ENCODE measurements around the gene MAP1A. TPM values are rescaled to one million over a fixed set of nuclear protein-coding genes. Genes with fewer than 3 reads are reported as not detected.

Gene MAP1A
- polyA plus RNA-seq, 3 donors from 2014 or later, result 0.04 to 0.07 TPM; not detected in 1

DNA sequence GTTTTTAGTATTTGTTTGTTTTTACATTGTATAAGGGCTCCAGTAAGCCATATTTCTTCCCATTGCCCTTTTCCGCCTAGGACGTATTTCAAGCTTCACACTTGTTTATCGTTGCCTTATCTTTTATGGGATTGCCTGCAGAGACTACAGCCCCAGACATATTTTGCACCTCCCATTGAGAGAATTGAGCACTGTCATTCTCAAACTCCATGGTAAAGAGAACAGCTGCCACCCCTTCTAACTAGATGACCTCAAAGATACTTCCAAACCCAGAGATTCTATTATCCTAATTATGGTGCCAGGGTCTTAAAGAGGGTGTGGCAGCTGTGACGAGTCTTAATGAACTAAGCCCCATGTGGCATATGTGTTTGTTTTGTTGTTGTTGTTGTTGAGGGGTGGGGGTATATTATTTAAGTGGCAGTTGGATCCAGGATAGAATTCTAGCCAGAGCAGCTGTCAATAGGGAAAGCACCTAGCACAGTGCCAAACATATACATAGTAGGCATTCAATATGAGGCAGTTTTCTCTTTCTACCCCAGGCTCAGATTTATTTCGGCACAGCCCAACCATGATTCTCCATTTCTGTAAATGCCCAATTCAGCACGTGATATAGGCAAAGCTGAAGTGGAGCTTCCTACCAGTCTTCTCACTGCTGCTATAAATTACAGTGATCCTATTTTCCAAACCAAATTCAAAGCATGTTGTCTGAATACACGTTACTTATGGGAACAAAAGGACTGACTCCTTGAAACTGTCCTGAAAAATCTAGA lies 23.5 kb upstream of the MAP1A start:
- DNase-seq, result no peak
- no peaks in the 10 kb centered on the region for H3K36me3 Mint-ChIP-seq
- peaks cover 23 to 32% of the 10 kb centered on the region in 2 donors for H3K4me1 Mint-ChIP-seq
- peaks cover 6 to 7% (median 6%) of the 10 kb centered on the region in 3 donors for H3K27me3 Mint-ChIP-seq (ENCODE audit: low read depth in 3 of 3)
- H3K27ac Mint-ChIP-seq, result peak overlapping the region; percentile 91 to 95 (median 94)
- peak overlapping the region; percentile 91 to 99 (median 93) for H3K4me3 Mint-ChIP-seq
- no peaks in the 10 kb centered on the region for H3K9me3 Mint-ChIP-seq

DNA sequence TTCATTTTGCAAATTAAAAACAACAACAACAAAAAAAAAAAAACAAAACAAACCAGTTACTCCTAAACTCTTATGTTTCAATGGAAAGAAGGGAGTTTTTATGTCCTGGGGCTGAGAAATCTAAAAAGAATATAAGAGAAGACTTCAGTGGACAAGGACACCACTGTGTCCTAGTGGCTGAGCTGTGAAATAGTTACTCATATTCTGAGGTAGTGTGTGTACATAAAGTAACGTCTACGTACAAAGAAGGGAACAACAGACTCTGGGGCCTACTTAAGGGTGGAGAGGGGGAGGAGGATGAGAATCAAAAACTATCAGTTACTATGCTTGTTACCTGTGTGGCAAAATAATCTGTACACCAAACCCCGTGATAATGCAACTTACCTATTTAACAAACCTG lies 18.4 kb upstream of the MAP1A start:
- Mint-ChIP-seq H3K9me3 (peaks cover 0 to 2% (median 0%) of the 10 kb centered on the region in 6 donors), H3K36me3 (no peaks in the 10 kb centered on the region), H3K27ac (no peak overlapping the region), H3K4me3 (no peak overlapping the region), H3K4me1 (peaks cover 0 to under 1% of the 10 kb centered on the region in 2 donors), H3K27me3 (ENCODE audit: low read depth in 3 of 3) (peaks cover 0 to 3% (median 3%) of the 10 kb centered on the region in 3 donors)
- DNase-seq, result no peak

DNA sequence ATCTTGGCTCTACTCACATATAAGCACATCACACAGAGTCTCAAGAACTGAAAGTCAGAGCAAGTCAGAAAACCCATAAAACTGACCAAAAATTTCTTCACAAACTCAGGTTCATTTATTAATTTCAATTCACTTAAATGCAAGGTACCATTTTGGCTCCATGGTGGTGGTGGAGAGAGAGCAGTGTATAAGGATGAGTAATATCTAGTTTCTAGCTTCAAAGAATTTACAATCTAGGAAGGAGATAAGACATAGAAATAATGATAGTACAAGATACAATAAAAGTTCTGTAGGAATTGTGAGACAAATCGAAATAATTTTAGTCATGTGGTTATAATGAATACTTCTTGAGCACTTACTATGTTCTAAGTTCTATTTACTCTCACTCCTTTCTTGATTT lies 17.8 kb upstream of the MAP1A start:
- H3K4me3 Mint-ChIP-seq, result no peak overlapping the region
- H3K27me3 Mint-ChIP-seq (ENCODE audit: low read depth in 3 of 3), result peaks cover 0 to 3% (median 3%) of the 10 kb centered on the region in 3 donors
- H3K27ac Mint-ChIP-seq, result no peak overlapping the region
- no peak for DNase-seq
- peaks cover 0 to 2% (median 0%) of the 10 kb centered on the region in 6 donors for H3K9me3 Mint-ChIP-seq
- H3K4me1 Mint-ChIP-seq, result no peaks in the 10 kb centered on the region
- no peaks in the 10 kb centered on the region for H3K36me3 Mint-ChIP-seq

DNA sequence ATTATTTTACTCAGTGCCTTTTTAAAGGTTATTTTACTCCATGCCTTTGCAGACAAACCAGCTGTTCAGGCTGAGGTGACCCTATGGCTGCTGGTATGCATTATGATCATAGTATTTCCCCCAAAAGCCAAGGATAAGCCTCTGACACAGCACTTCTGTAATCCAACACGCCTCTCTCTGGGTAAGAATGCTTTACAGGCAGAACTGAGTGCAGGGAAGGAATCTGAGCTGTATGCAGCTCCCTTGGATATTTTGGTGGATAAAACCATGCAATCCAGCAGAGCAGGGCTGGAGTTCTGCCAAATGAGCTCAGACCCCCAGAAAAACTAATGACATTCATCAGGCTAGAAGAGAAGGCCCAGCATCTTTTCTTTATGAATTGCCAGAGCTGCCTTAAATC lies 11.7 kb upstream of the MAP1A start:
- Mint-ChIP-seq H3K36me3 (no peaks in the 10 kb centered on the region), H3K27ac (no peak overlapping the region), H3K27me3 (ENCODE audit: low read depth in 3 of 3) (peaks cover 5 to 7% (median 6%) of the 10 kb centered on the region in 3 donors), H3K4me3 (no peak overlapping the region), H3K9me3 (no peaks in the 10 kb centered on the region), H3K4me1 (peaks cover 10 to 11% of the 10 kb centered on the region in 2 donors)
- DNase-seq, result no peak

DNA sequence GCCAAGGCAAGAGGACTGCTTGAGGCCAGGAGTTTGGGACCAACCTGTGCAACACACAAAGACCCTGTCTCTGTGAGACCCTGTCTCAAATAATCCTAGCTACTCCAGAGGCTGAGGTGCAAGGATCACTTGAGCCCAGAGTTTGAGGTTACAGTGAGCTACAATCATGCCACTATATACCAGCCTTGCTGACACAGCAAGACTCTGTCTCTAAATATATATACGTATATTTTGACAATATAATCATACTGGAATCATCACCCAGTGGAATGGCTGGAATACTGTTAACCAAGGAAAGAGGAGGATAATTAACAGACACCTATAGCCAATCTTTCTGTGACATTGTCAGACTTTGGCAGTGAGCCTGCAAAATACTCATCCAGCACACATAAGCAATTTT lies 9.0 kb upstream of the MAP1A start:
- H3K36me3 Mint-ChIP-seq, result no peaks in the 10 kb centered on the region
- no peak for DNase-seq
- H3K4me3 Mint-ChIP-seq, result no peak overlapping the region
- H3K27ac Mint-ChIP-seq, result peak overlapping the region in 1 of 6 donors; percentile 26
- no peaks in the 10 kb centered on the region for H3K9me3 Mint-ChIP-seq
- H3K4me1 Mint-ChIP-seq, result peaks cover 18 to 20% of the 10 kb centered on the region in 2 donors
- H3K27me3 Mint-ChIP-seq (ENCODE audit: low read depth in 3 of 3), result peaks cover 15 to 17% (median 15%) of the 10 kb centered on the region in 3 donors

DNA sequence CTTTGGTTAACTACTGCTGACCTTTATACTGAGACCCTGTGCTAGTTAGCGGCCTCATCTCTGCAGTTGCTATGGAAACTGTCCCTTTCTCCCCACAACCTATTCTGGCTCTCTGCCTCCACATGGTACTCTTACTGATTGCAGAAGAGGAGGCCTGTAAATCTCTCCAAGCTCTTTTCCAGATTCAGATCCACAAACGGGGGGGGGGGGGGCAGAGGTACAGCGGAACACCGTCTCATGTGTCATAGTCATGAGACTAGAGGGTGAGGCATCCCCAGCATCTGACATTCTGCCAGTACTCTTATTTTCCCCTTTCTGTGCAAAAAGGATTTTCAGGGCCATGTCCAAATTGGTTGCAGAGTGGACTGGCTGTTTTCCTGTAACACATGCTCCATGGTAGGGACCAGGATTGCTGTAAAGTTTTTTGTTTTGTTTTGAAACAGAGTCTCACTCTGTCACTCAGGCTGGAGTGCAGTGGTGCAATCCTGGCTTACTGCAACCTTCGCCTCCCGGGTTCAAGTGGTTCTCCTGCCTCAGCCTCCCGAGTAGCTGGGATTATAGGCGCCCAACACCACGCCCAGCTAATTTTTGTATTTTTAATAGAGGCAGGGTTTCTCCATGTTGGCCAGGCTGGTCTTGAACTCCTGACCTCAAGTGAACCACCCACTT lies 8.3 kb upstream of the MAP1A start:
- no peak for DNase-seq
- Mint-ChIP-seq H3K9me3 (no peaks in the 10 kb centered on the region), H3K4me3 (peak overlapping the region in 3 of 5 donors; percentile 39 to 88 (median 88)), H3K27me3 (ENCODE audit: low read depth in 3 of 3) (peaks cover 15 to 19% (median 15%) of the 10 kb centered on the region in 3 donors), H3K4me1 (peaks cover 18 to 20% of the 10 kb centered on the region in 2 donors), H3K36me3 (no peaks in the 10 kb centered on the region), H3K27ac (peak overlapping the region in 3 of 6 donors; percentile 26 to 98 (median 46))

DNA sequence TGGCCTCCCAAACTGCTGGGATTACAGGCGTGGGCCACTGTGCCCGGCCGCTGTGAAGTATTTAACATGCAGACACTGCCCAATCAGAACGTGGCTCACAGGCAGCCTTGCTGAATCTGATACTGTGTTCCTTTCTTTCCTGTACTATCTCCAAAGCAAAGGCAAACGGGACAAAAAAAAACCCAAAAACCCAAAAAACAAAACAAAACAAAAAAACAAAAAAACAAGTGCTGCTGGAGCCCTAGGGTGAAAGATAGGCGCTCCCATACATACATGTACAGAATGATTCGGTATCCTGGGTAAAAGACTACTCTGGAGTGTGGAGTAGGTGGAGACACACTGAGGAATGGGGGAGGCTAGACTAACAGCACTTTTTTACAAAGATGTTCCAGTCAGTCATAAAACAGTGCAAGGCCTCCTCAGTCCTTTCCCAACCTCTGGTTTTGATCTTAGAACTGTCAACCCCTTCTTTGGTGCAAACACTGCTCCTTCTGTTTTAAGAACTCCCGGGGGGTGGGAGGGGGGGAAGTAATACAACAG lies 7.7 kb upstream of the MAP1A start:
- H3K4me3 Mint-ChIP-seq, result peak overlapping the region; percentile 88 to 99 (median 95)

DNA sequence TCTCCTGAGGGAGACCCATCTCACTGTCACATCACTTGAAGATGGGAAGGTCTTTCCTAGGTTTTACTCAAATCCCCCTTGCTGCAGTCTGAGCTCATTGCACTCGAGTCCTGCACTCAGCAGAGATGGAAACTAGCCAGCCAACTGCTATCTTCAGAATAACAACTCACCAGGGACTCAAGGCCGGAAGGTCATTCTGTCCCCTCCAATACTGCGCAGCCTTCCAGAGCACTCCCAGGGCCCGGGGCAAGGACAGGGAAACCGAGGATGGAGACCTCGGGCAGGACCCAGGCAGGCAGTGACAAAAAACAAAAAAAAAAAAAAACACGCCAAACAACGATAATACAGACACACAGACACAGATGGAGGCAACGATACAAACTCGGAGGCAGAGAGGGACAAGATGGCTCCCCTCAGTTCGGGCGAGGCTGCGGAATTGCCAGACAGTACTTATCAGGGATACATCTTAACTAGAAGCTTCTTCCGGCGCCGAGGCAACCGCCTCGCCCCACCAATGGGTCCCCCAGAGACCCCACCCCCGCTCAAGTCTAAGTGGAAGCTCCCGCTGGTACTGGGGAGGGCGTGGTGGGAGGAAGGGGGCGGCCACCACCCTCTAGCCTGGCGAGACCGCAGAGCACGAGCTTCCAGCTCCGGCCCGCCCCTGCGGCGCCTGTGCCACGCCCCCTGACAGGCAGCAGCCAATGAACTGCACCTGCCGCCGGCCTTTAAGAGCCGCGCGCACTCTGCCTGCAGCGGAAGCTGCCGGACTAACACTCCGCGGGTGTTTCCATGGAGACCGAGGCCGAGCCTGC lies 7.0 kb upstream of the MAP1A start:
- Mint-ChIP-seq H3K27me3 (ENCODE audit: low read depth in 3 of 3) (peaks cover 15 to 19% (median 16%) of the 10 kb centered on the region in 3 donors), H3K9me3 (no peaks in the 10 kb centered on the region), H3K27ac (peak overlapping the region; percentile 86 to 99 (median 96)), H3K4me1 (peaks cover 18 to 20% of the 10 kb centered on the region in 2 donors), H3K36me3 (no peaks in the 10 kb centered on the region), H3K4me3 (peak overlapping the region; percentile 88 to 99 (median 95))
- DNase-seq, result peak; percentile 97 to 98 (median 98)

More for the DNA sequence above, 7.7 kb upstream of the MAP1A start:
- H3K36me3 Mint-ChIP-seq, result no peaks in the 10 kb centered on the region
- H3K9me3 Mint-ChIP-seq, result no peaks in the 10 kb centered on the region
- H3K4me1 Mint-ChIP-seq, result peaks cover 18 to 20% of the 10 kb centered on the region in 2 donors
- H3K27ac Mint-ChIP-seq, result peak overlapping the region in 5 of 6 donors; percentile 86 to 99 (median 98)
- peaks cover 15 to 19% (median 19%) of the 10 kb centered on the region in 3 donors for H3K27me3 Mint-ChIP-seq (ENCODE audit: low read depth in 3 of 3)
- no peak for DNase-seq

DNA sequence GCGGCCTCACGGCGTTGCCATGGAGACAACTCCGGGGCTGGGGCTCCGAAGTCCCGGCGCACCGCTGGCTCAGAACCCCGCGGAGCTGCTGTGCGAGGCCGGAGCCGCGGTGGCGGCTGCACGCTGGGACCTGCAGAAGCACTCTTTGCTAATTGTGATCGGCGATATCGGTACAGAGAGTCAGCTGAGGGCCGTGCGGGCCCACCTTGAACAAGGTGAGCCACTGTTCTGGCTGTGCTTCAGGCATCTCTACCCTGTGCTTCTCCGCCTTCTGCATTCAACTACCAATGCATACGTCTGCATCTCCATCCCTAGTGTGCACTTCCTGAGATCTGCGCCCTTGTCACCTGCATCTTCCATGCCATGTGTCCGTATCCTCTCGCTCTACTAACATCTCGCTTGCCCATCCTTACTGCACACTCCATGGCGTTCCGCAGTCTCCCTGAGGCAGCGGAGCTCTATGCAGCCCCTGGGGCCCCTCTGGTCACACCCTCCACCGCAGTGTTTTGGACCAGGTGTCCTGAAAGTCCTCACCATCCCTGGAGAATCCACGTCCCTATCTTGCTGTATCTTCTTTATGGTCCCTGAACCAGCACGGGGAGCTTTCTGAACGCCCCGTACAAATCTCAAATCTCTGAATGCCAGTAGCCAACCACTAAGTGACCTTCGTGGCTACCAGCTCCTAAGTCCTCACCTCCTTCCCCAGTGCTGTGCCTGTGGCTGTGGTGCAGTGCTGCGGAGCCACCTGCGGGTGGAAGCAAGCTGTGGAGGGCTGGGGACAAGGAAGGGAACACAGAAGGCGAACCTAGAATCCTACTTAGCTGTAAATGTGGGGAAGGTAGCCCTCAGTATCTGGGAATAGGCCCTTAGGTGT lies 6.2 kb upstream of the MAP1A start:
- H3K4me1 Mint-ChIP-seq, result peaks cover 18 to 20% of the 10 kb centered on the region in 2 donors
- H3K36me3 Mint-ChIP-seq, result no peaks in the 10 kb centered on the region
- H3K27me3 Mint-ChIP-seq (ENCODE audit: low read depth in 3 of 3), result peaks cover 18 to 25% (median 20%) of the 10 kb centered on the region in 3 donors
- H3K4me3 Mint-ChIP-seq, result peak overlapping the region; percentile 88 to 99 (median 95)
- H3K9me3 Mint-ChIP-seq, result no peaks in the 10 kb centered on the region
- H3K27ac Mint-ChIP-seq, result peak overlapping the region; percentile 86 to 99 (median 96)
- DNase-seq, result peak in 2 of 3 donors; percentile 5 to 13

DNA sequence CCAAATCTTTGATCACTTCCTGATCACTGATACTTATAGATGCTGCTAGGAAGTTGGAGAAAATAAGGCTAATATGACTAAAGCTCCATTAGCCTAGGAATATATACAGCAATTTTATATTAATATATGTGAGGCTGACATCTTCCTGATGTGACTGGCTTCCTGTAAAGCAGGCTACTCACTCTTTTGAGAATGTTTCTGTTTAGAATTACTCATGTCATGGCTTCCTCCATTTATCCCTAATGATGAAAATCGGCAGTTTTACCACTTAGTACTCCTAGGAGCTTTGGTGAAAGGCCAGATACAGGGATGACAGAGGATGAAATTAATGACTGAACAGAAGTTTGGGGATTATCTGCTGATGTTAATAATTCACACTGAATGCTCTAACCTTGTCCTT lies 3.9 kb upstream of the MAP1A start:
- peaks cover 22 to 26% (median 25%) of the 10 kb centered on the region in 3 donors for H3K27me3 Mint-ChIP-seq (ENCODE audit: low read depth in 3 of 3)
- no peaks in the 10 kb centered on the region for H3K9me3 Mint-ChIP-seq
- no peak overlapping the region for H3K27ac Mint-ChIP-seq

DNA sequence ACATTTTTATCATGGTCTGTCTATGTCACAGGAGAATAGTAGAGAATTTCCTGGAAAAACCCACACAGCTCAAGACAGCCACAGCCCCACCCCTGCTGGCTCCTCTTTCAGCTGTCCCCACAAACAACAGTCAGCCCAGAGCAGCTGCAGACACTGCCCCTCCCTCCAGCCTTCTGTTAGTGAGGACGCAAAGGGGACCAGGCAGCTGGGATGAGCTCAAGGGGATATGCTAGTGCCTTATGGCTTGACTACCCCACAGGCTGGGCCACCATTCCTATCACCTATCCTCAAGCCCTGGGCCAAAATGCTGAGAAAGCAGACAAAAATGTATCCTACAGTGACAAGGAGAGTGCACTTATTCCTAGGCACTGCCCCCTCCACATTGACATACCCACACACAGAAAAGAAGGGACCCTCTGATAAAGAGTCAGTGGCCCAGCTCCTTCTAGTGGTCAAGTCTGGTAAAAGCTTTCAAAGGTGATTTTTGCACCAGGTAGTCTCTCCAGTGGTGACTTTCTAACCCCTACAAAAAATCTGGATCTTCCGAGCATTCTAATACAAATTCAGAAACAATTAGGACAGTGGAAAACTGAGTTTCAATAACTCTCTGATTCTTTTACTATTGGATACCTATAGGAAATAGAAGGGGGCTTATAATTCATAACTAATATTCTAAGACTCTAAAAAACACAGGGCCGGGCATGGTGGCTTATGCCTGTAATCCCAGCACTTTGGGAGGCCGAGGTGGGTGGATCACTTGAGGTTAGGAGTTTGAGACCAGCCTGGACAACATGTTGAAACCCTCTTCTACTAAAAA lies 3.0 kb upstream of the MAP1A start:
- Mint-ChIP-seq H3K4me1 (peaks cover 26 to 33% of the 10 kb centered on the region in 2 donors), H3K4me3 (no peak overlapping the region), H3K36me3 (no peaks in the 10 kb centered on the region), H3K27me3 (ENCODE audit: low read depth in 3 of 3) (peaks cover 25 to 29% (median 26%) of the 10 kb centered on the region in 3 donors), H3K9me3 (no peaks in the 10 kb centered on the region), H3K27ac (no peak overlapping the region)
- DNase-seq, result peak in 2 of 3 donors; percentile 11 to 15

More for the DNA sequence above, 3.9 kb upstream of the MAP1A start:
- Mint-ChIP-seq H3K36me3 (no peaks in the 10 kb centered on the region), H3K4me1 (peaks cover 26 to 32% of the 10 kb centered on the region in 2 donors), H3K4me3 (no peak overlapping the region)
- DNase-seq, result no peak

DNA sequence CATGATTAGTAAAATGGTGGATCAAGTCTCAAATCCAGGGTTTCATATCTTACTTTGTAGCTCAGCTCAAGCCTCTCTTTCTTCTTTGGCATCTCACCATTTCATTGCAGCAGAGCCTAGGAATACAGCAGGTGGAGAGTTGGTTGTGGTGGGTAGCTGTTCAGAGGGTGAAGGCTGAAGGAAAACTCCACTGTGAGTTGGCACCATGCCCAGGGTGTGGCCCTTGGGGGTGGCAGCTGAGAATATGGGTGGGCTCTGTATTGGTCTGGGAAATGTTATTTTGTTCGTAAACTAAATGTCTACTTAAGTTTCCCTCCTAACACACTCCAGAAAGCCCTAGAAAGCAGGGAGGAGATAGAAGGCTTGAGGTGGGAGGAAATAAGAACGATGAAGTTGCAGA lies 1.7 kb upstream of the MAP1A start:
- peak overlapping the region in 1 of 6 donors; percentile 49 for H3K27ac Mint-ChIP-seq
- H3K9me3 Mint-ChIP-seq, result no peaks in the 10 kb centered on the region

More for the DNA sequence above, 1.7 kb upstream of the MAP1A start:
- H3K4me3 Mint-ChIP-seq, result no peak overlapping the region
- no peaks in the 10 kb centered on the region for H3K36me3 Mint-ChIP-seq
- H3K4me1 Mint-ChIP-seq, result peaks cover 15 to 23% of the 10 kb centered on the region in 2 donors
- DNase-seq, result no peak
- peaks cover 20 to 26% (median 22%) of the 10 kb centered on the region in 3 donors for H3K27me3 Mint-ChIP-seq (ENCODE audit: low read depth in 3 of 3)
